B cell (primary cell): ENCODE results near the gene MYOZ2. TPM values are rescaled to one million over a fixed set of nuclear protein-coding genes. Genes with fewer than 3 reads are reported as not detected.
"Not testable (repeated sequence)": the region's sequence is repeated elsewhere in the genome, so short reads cannot be mapped to it uniquely, and the experiment has no call there.

Experiments used
- ATAC-seq: fragments of 200-7000 bp; cut with Tn5 transposase; one replicate; pipeline ENCODE4 v1.10.0; 2021; ENCODE audit warnings: low read depth, mild to moderate bottlenecking, moderate number of reproducible peaks, moderate library complexity
- CTCF ChIA-PET: fragments of 350-600 bp; sonication (Branson Sonifier 250); formaldehyde crosslinking; loops from one replicate; lab custom pipeline; 2021; ENCODE audit warnings: antibody characterized with exemption, inconsistent platforms; lab: Charles Lee
- POLR2A ChIA-PET: fragments of 350-600 bp; sonication (Branson Sonifier 250); formaldehyde crosslinking; loops from one replicate; lab custom pipeline; 2021; ENCODE audit warnings: antibody characterized with exemption; lab: Charles Lee
- DNase-seq: peaks from one replicate; pipeline ENCODE4 v3.0.0; 2013
- H2AFZ ChIP-seq: 2 replicates; pipeline ENCODE4 v1.6.1; 2012; ENCODE audit warnings: mild to moderate bottlenecking, low read depth, low read length; ENCODE audit not compliant: insufficient read depth, poor library complexity, severe bottlenecking
- H3K27ac ChIP-seq, 2 donors: 1 replicate in 1 of 2; 2 replicates in 1 of 2; pipeline ENCODE4 v1.5.1; 2012 to 2013; ENCODE audit warnings: low read length in 2 of 2, mild to moderate bottlenecking in 2 of 2, moderate library complexity in 1 of 2
- H3K27me3 ChIP-seq, 4 experiments: fragments of 200-600 bp in 1 of 4; sonication (generic) in 1 of 4; replicated peaks in 1 of 4; 1 replicate in 2 of 4; 2 replicates in 2 of 4; pipeline versions ENCODE4 v1.6.1 to v1.7.0; 2013 to 2016; ENCODE audit warnings: low read length in 3 of 4, mild to moderate bottlenecking in 2 of 4, mixed read lengths in 1 of 4, moderate library complexity in 1 of 4; ENCODE audit not compliant: insufficient read depth in 4 of 4, control insufficient read depth in 3 of 4; ENCODE audit errors: control extremely low read depth in 1 of 4
- H3K36me3 ChIP-seq, 2 experiments: replicated peaks in 1 of 2; 1 replicate in 1 of 2; 2 replicates in 1 of 2; pipeline versions ENCODE4 v1.6.1 to v1.7.1; 2013; ENCODE audit warnings: low read length in 1 of 2; ENCODE audit not compliant: insufficient read depth in 2 of 2, control insufficient read depth in 1 of 2; ENCODE audit errors: control extremely low read depth in 1 of 2, extremely low read depth in 1 of 2
- H3K4me1 ChIP-seq, 2 donors: fragments of 200-600 bp in 1 of 2; sonication (generic) in 1 of 2; 1 replicate in 1 of 2; 2 replicates in 1 of 2; pipeline versions ENCODE4 v1.5.1 to v1.6.1; 2013 to 2017; ENCODE audit warnings: low read length in 2 of 2; ENCODE audit not compliant: control insufficient read depth in 2 of 2, insufficient read depth in 2 of 2
- H3K4me2 ChIP-seq: replicated peaks from 2 replicates; pipeline ENCODE3; 2012; ENCODE audit warnings: mild to moderate bottlenecking, low read depth, low read length; ENCODE audit not compliant: poor library complexity, severe bottlenecking
- H3K4me3 ChIP-seq, 5 experiments: fragments of 200-600 bp in 1 of 5; sonication (generic) in 1 of 5; 1 replicate in 3 of 5; 2 replicates in 2 of 5; pipeline versions ENCODE4 v1.5.1 to v1.7.0; 2011 to 2016; ENCODE audit warnings: low read length in 4 of 5, mild to moderate bottlenecking in 4 of 5, low read depth in 2 of 5, control low read depth in 1 of 5, moderate library complexity in 1 of 5; ENCODE audit not compliant: insufficient read depth in 1 of 5; ENCODE audit errors: control extremely low read depth in 1 of 5, extremely low read depth in 1 of 5
- H3K79me2 ChIP-seq: fragments of 200-600 bp; sonication (generic); one replicate; pipeline ENCODE4 v1.6.0; 2016; ENCODE audit warnings: low read length; ENCODE audit not compliant: control insufficient read depth, insufficient read depth
- H3K9ac ChIP-seq: fragments of 200-600 bp; sonication (generic); 2 replicates; pipeline ENCODE4 v1.6.1; 2017; ENCODE audit warnings: mild to moderate bottlenecking, low read length, moderate library complexity
- H3K9me3 ChIP-seq, 3 donors: one replicate each; pipeline versions ENCODE4 v1.6.1 to v1.7.1; 2013; ENCODE audit warnings: low read length in 2 of 3; ENCODE audit not compliant: control insufficient read depth in 2 of 3, insufficient read depth in 1 of 3; ENCODE audit errors: control extremely low read depth in 1 of 3
- H4K20me1 ChIP-seq: 2 replicates; pipeline ENCODE4 v1.6.0; 2012; ENCODE audit warnings: mild to moderate bottlenecking, low read length; ENCODE audit not compliant: insufficient read depth, control insufficient read depth, poor library complexity, severe bottlenecking
- H3K27ac Mint-ChIP-seq: one replicate; pipeline ENCODE4 v1.8.0; 2021; ENCODE audit warnings: mixed read lengths
- H3K27me3 Mint-ChIP-seq: one replicate; pipeline ENCODE4 v1.8.0; 2021; ENCODE audit warnings: mixed read lengths
- H3K4me1 Mint-ChIP-seq: one replicate; pipeline ENCODE4 v1.8.0; 2021; ENCODE audit warnings: mixed read lengths
- H3K4me3 Mint-ChIP-seq: one replicate; pipeline ENCODE4 v1.8.0; 2021; ENCODE audit warnings: mixed read lengths
- H3K9me3 Mint-ChIP-seq: one replicate; pipeline ENCODE4 v1.8.0; 2022; ENCODE audit warnings: mixed read lengths; ENCODE audit not compliant: insufficient read depth
- CTCF ChIP-seq: fragments of 200-600 bp; IDR thresholded peaks from one replicate; pipeline ENCODE4 v1.8.0; 2022; ENCODE audit warnings: antibody characterized with exemption, mild to moderate bottlenecking
- EZH2 ChIP-seq: IDR thresholded peaks from 2 replicates; pipeline ENCODE4 v1.6.1; 2012; ENCODE audit warnings: borderline replicate concordance, low read depth, mild to moderate bottlenecking, moderate library complexity, low read length; ENCODE audit not compliant: insufficient read depth, poor library complexity, severe bottlenecking
- WGBS: methylation state at CpG from one replicate; pipeline ENCODE4 v1.1.5; 2013; ENCODE audit warnings: missing lambda C conversion rate; ENCODE audit not compliant: insufficient coverage; 5-methylcytosine and 5-hydroxymethylcytosine counted together
- intact Hi-C: fragments of 100-400 bp; cut with micrococcal nuclease; formaldehyde crosslinking; loops from one replicate; pipeline ENCODE4 v1.10.0; 2022
- polyA plus RNA-seq: library from polyadenylated mRNA; depleted of rRNA; stranded (reverse); fragments of >200 nt; gene quantifications from 2 replicates; pipeline ENCODE4 v1.2.3, GENCODE V29; 2012
- total RNA-seq, 2 donors: library from RNA; stranded (reverse); fragments of 120-200 nt in 1 of 2; gene quantifications; 1 replicate in 1 of 2; 2 replicates in 1 of 2; pipeline versions ENCODE4 v1.2.3 to v1.2.4, GENCODE V29; 2013 to 2022

The MYOZ2 gene
- total and polyA plus RNA-seq, 2 donors (not counting 1 experiment from before 2014, with no cell fraction given), result not detected

DNA sequence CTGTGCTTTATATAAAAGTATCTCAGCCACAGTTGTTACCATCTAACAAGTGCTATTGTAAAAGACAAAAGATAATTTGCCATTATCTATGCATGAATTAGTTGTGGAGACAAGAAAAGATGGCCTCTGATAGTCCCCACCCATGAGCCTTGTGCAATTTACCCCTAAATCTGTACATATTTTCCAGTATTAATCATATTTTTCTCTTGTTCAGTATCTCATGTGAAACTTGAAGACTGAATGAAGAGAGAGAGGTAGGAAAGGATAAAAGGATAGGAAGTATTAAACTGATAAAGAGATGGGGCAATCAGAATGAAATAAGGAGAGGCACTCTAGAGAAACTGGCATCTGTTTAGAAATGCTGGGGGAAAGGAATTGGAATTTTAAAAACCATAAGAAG lies 3.7 kb downstream of the MYOZ2 start:
- Histone ChIP-seq H3K4me1 (peaks cover 16 to 20% of the 10 kb centered on the region in 2 donors), H4K20me1 (no peaks in the 10 kb centered on the region), H3K79me2 (no peaks in the 10 kb centered on the region), H3K9me3 (no peaks in the 10 kb centered on the region), H3K4me3 (peak overlapping the region in 2 of 5 experiments; percentile 18 to 43), H3K27ac (peak overlapping the region; percentile 1 to 46), H2AFZ (peak overlapping the region; percentile 79), H3K4me2 (peak overlapping the region; percentile 59), H3K9ac (peak overlapping the region; percentile 45), H3K27me3 (no peaks in the 10 kb centered on the region), H3K36me3 (no peaks in the 10 kb centered on the region)
- H3K4me3 Mint-ChIP-seq, result peak overlapping the region; percentile 52
- TF ChIP-seq CTCF (no peak), EZH2 (no peak)
- H3K27me3 Mint-ChIP-seq, result no peaks in the 10 kb centered on the region
- peaks cover 2% of the 10 kb centered on the region for H3K9me3 Mint-ChIP-seq
- intact Hi-C loops, result no loop called here
- H3K27ac Mint-ChIP-seq, result peak overlapping the region; percentile 83
- ChIA-PET CTCF (interaction anchor here (1.2 to 2.4 kb wide), 2 partner anchors 12 to 99 kb away, joined by 6 to 8 read pairs; no protein-coding TSS in a partner anchor), POLR2A (no interaction called here)
- DNase-seq (no peak), ATAC-seq (no peak)
- H3K4me1 Mint-ChIP-seq, result peaks cover 32% of the 10 kb centered on the region

GRCh38 chr4:119139822-119140252 lies 4.2 kb downstream of the MYOZ2 start:
- peak overlapping the region; percentile 79 for H2AFZ ChIP-seq
- H4K20me1 ChIP-seq, result no peaks in the 10 kb centered on the region
- peak overlapping the region; percentile 59 for H3K4me2 ChIP-seq
- ChIA-PET CTCF (interaction anchor here (1.2 to 2.4 kb wide), 3 partner anchors 11 to 99 kb away, joined by 3 to 8 read pairs (median 6); no protein-coding TSS in a partner anchor), POLR2A (no interaction called here)
- DNase-seq, result peak; percentile 24
- H3K9ac ChIP-seq, result peak overlapping the region; percentile 45
- H3K79me2 ChIP-seq, result no peaks in the 10 kb centered on the region
- peak; percentile 71 for ATAC-seq
- TF ChIP-seq EZH2 (no peak), CTCF (no peak)
- intact Hi-C loops, result loop anchor here (5.0 kb wide), 2 partner anchors 43 to 72 kb away; partner anchors contain the start of gene USP53
- H3K27me3 ChIP-seq, result no peaks in the 10 kb centered on the region
- H3K36me3 ChIP-seq, result no peaks in the 10 kb centered on the region
- Mint-ChIP-seq H3K27ac (peak overlapping the region; percentile 83), H3K4me1 (peaks cover 36% of the 10 kb centered on the region), H3K27me3 (no peaks in the 10 kb centered on the region), H3K9me3 (peaks cover 2% of the 10 kb centered on the region), H3K4me3 (peak overlapping the region; percentile 52)
- H3K27ac ChIP-seq, result peak overlapping the region; percentile 1 to 46
- peak overlapping the region in 2 of 5 experiments; percentile 18 to 43 for H3K4me3 ChIP-seq
- H3K9me3 ChIP-seq, result no peaks in the 10 kb centered on the region
- H3K4me1 ChIP-seq, result peaks cover 16 to 20% of the 10 kb centered on the region in 2 donors
- WGBS, result no CpG with 5 or more reads among the region's 2 CpGs

DNA sequence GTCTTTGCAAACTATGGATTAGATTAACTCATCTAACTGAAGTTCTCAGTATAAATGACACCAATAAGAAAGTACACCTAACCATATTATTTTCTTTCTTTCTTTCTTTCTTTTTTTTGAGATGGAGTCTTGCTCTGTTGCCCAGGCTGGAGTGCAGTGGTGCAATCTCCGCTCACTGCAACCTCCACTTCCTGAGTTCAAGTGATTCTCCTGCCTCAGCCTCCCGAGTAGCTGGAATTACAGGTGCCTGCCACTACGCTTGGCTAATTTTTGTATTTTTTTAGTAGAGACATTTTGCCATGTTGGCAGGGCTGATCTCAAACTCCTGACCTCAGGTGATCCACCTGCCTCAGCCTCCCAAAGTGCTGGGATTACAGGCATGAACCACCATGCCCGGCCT lies 5.7 kb downstream of the MYOZ2 start:
- POLR2A ChIA-PET, result not testable (repeated sequence)

More for the DNA sequence above, 5.7 kb downstream of the MYOZ2 start:
- not testable (repeated sequence) for H3K9ac ChIP-seq, H3K27me3 ChIP-seq, H3K27me3 Mint-ChIP-seq, H3K4me2 ChIP-seq, H3K36me3 ChIP-seq, DNase-seq, H3K4me3 ChIP-seq, H3K9me3 ChIP-seq, H4K20me1 ChIP-seq, H2AFZ ChIP-seq, H3K9me3 Mint-ChIP-seq, H3K4me3 Mint-ChIP-seq, ATAC-seq, H3K27ac ChIP-seq, H3K79me2 ChIP-seq
- WGBS, result 80% methylated on average over 1 of the region's 4 CpGs
- intact Hi-C loops, result loop anchor here (5.0 kb wide), 2 partner anchors 44 to 71 kb away; partner anchors contain the start of gene USP53
- CTCF ChIA-PET, result interaction anchor here (2.4 kb wide), 1 partner anchor 10 kb away, joined by 6 read pairs; no protein-coding TSS in a partner anchor
- H3K4me1 ChIP-seq, result peaks cover 16 to 20% of the 10 kb centered on the region in 2 donors
- peaks cover 36% of the 10 kb centered on the region for H3K4me1 Mint-ChIP-seq
- H3K27ac Mint-ChIP-seq, result peak overlapping the region; percentile 1
